Anterior cingulate cortex (tissue), 58 donors: Measurements from ENCODE around the gene RPS6KA6.

Source experiments
- DNase-seq, 58 donors: peaks; one replicate each; lab custom pipeline; 2025; lab: John Stamatoyannopoulos, UW

Gene RPS6KA6

DNA sequence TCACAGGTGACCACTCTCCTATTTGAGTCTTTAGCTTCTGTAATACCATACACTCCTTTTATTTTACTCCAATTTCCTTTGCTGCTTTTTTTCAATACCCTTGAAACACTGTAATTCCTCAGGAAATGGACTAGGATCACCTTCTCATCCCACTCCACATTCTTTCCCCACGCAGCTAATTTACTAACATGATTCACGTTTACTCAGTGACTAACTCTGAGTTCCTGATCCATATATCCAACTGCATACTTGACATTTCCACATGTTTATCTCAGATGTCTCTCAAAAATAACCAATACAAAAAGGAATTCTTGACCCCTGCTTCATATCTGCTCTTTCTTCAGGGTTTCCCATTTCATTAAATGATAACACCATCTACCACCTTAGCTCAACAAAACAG, 19.9 kb downstream of the RPS6KA6 start:
- DNase-seq, result no peak

GRCh38 chrX:84165711-84166110, 22.3 kb downstream of the RPS6KA6 start:
- no peak for DNase-seq

- DNase-seq, result no peak
Observed at GRCh38 chrX:84162401-84162800, 25.6 kb downstream of the RPS6KA6 start.

- DNase-seq, result no peak
Observed at GRCh38 chrX:84161641-84162040, 26.4 kb downstream of the RPS6KA6 start.

DNA sequence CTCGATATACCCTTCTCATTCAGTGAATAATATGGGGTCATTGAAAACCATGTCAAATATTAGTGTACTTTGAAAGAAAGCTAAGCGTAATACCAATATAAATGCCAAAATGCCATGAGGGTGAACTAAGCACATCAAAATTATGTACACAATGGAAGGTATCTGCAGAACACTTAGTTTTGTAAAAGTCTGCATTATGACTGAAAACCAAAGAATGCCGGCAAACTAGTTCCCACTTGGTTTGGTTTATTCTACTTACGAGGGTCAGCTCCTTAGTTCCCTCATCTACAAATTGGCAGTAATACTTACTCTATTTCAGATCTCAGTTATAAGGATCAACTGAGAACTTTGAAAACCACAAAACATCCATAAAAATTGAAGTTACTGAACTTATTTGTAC, 27.3 kb downstream of the RPS6KA6 start:
- no peak for DNase-seq

- no peak for DNase-seq
Observed at GRCh38 chrX:84156821-84157220, 31.2 kb downstream of the RPS6KA6 start.

GRCh38 chrX:84155938-84156337, 32.1 kb downstream of the RPS6KA6 start:
- DNase-seq, result no peak

- DNase-seq, result peak in 3 of 58 donors; percentile 0 to 4 (median 1)
Observed at GRCh38 chrX:84153538-84153937, 34.5 kb downstream of the RPS6KA6 start.

DNA sequence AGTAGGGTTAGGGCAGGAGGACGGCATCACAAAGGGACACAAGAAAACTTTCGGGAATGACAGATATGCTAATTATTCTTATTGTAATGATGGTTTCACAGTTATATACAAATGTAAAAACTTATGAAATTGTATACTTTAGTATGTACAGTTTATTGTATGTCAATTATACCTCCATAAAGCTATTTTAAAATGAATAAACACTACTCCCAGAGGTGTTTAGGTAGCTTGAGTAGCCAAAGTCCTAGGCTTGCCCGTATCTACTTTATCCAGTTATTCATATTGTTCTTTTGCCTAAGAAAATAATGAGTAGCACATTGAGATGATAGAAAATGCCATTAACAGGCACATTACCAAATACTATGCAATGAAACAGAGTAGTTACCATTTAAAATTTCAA, 43.0 kb downstream of the RPS6KA6 start:
- DNase-seq, result no peak

- no peak for DNase-seq
Observed at GRCh38 chrX:84144281-84144680, 43.7 kb downstream of the RPS6KA6 start.

GRCh38 chrX:84133023-84133422, 55.0 kb downstream of the RPS6KA6 start:
- DNase-seq, result no peak

GRCh38 chrX:84123585-84123984, 64.4 kb downstream of the RPS6KA6 start:
- DNase-seq, result no peak

DNA sequence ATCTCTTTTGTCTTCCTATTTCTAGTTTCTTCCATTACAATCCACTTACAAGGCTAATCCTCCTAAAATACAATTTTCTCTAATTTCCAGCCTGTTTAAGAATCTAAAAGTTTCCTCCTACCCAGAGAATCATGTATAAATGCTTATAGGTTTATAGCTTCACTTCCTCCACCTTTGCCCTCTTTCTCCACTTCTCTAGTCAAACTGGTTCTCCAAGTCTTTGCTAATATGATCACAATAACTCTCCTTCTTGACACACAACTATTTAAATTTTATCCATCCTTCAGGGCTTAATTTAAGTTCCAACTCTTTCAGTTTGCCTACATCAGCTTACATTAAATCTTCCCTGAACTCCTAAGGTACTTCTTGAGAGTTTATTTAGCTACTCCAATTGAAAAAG, 69.2 kb downstream of the RPS6KA6 start:
- no peak for DNase-seq

- no peak for DNase-seq
Observed at GRCh38 chrX:84118315-84118714, 69.7 kb downstream of the RPS6KA6 start.

GRCh38 chrX:84108584-84108983, 79.4 kb downstream of the RPS6KA6 start:
- DNase-seq, result no peak

DNA sequence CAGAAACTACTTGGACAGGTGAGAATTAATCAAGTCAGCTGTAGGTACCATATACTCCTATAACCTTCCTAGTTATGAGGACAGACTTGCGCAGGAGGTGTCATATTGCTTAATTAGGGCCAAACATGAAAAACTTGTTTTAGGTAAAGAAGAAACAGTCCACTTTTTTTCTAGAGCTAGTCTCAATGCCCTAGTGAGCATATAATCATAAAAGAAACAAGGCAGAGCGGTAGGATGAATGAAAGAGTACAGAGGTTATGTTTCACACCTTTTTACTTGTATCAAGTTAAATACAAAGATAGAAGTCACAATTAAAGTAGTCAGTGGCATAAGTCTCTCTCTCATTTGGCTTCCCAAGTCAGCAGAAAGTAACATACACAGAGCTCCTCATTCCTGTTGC, 88.9 kb downstream of the RPS6KA6 start:
- DNase-seq, result no peak

DNA sequence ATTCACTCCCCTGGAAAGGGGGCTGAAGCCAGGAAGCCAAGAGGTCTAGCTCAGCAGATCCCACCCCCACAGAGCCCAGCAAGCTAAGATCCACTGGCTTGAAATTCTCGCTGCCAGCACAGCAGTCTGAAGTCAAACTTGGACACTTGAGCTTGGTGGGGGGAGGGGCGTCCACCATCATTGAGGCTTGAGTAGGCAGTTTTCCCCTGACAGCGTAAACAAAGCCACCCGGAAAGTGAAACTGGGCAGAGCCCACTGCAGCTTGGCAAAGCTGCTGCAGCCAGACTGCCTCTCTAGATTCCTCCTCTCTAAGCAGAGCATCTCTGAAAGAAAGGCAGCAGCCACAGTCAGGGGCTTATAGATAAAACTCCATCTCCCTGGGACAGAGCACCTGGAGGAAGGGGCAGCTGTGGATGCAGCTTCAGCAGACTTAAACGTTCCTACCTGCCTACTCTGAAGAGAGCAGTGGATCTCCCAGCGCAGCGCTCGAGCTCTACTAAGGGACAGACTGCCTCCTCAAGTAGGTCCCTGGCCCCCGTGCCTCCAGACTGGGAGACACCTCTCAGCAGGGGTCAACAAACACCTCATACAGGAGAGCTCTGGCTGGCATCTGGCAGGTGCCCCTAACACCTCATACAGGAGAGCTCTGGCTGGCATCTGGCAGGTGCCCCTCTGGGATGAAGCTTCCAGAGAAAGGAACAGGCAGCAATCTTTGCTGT, 108.4 kb downstream of the RPS6KA6 start:
- peak in 27 of 58 donors; percentile 0 to 22 (median 2) for DNase-seq

GRCh38 chrX:84078991-84079390, 109.0 kb downstream of the RPS6KA6 start:
- no peak for DNase-seq

DNA sequence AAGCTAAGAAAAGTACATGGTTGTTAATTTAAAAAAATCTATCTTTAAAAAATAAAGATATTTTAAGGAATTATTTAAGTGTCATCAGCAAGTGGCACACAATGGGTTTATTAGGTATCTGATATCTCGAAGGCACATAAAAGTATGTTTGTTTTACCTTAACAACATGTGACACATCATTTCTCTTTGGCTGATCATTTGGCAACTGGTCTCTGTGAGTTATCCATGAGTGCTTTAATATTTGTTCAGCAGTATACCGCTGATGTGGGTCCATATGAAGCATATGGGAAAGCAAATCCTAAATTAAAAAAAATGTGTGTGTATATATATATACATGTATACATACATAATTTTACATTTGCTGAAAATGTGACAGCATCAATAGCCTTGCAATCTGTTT, 123.2 kb downstream of the RPS6KA6 start:
- no peak for DNase-seq

DNA sequence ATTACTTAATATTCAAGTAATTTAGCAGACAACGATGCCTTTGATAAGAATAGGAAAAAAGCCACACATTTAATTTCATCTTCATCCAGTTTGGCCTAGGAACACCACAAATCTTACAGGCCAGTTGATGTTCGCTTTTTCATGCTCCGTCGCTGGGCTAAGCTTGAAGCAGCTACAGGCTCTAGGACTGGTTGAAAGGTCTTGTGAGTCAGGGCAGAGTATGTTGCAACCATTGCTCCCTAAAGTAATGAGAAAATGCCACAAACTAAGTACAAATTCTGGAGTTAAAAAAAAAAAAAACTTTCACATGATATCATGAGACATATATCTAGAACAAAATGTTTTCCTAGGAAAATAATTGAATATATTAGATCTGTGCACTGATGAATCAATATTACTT, 123.8 kb downstream of the RPS6KA6 start:
- no peak for DNase-seq

GRCh38 chrX:84047339-84047738, 140.7 kb downstream of the RPS6KA6 start:
- DNase-seq, result no peak

DNA sequence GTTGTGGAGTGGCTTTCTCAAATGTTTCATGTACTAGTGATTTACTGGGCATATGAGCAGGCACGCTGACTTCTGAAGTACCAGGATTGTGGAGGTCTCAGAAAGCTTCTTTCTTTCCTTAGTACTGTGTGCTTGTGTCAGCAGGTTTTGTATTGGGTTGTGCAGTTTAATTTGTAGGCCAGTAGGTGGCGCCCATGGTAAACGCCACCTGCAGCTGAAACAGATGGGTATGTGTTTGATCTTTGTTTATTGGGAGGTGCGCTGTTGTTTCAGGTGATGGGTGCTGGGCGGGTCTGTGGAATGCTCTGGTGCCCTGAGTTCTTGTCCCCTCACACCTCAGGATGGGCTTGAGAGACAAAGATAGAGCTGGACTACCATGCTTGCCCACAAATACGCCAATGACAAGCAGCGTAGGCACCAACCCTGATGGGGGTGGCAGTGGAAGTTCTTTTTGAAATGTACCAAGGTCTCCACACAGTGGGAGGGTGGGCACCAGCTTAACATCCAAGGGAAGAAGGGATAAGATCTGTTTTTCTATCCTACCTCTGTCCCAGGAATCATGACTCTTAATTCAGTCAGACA, 141.5 kb downstream of the RPS6KA6 start:
- peak in 2 of 58 donors; percentile 0 for DNase-seq
